ENCODE results near the gene SLC1A6.
"Not testable (repeated sequence)": the region's sequence is repeated elsewhere in the genome, so short reads cannot be mapped to it uniquely, and the experiment has no call there.

SLC1A6 gene

DNA sequence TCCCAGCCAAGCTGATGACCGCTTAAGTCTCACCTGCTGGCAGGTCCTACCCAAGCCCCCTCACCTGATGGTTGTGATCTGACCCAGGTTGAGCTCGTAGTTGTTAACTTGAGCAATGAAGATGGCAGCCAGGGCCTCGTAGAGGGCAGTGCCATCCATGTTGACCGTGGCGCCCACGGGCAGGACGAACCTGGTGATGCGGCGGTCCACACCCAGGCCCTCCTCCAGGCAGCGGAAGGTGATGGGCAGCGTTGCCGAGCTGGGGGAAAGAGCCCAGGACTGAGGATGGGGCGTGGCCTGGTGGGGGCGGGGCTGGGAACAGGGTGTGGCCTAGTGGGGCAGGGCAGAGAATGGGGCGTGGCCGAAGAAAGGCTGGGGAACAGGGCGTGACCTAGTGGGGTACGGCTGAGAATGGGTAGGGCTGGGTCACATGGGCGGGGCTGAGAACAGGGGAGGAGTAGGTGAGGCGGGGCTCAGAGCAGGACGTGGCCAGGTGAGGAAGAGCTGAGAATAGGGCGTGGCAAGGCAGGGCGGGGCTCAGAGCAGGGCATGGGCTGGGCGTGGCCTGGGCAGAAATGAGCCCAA, 25.5 kb downstream of the SLC1A6 start:
- DNase-seq: no peak

DNA sequence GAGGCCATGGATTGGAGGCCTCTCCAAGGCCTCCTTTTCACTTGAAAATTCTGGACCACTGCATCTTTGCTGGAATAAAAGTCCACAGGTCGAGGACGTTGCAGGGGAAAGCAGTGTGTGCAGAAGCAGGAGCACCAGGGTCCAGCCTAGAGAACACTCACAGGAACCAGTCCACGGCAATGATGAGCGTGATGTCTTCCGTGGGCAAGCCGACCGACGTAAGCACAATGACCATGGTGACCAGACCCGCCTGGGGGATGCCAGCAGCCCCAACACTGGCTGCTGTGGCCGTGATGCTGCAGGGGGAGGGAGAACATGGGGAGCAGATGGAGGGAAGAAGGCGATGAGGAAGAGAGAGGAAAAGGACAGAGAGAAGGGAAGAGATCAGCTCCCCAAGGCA, 26.9 kb downstream of the SLC1A6 start:
- DNase-seq: no peak

- DNase-seq: no peak
Observed at GRCh38 chr19:14950421-14950820, 29.2 kb downstream of the SLC1A6 start.

- no peak for DNase-seq
Observed at GRCh38 chr19:14949876-14950275, 29.8 kb downstream of the SLC1A6 start.

GRCh38 chr19:14949413-14949812, 30.3 kb downstream of the SLC1A6 start:
- not testable (repeated sequence) for DNase-seq

DNA sequence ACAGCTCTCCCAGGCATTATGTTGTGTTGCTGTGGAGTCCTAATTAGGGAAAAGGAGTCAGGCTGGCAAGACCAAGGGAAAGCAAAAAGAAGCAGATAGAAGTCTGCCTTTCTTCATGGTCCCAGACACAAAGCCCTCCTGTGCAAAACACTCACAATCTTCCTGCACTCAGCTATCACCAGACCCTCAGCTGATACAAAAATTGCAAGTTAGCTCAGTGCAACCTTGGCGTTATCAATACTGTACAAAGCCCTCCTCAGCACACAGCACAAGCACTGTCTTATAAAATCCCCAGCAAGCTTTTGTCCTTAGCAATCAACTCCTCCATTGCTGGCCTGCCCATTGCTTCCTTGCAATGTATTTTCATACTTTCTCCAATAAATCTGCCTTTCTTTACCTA, 35.2 kb downstream of the SLC1A6 start:
- no peak for DNase-seq

DNA sequence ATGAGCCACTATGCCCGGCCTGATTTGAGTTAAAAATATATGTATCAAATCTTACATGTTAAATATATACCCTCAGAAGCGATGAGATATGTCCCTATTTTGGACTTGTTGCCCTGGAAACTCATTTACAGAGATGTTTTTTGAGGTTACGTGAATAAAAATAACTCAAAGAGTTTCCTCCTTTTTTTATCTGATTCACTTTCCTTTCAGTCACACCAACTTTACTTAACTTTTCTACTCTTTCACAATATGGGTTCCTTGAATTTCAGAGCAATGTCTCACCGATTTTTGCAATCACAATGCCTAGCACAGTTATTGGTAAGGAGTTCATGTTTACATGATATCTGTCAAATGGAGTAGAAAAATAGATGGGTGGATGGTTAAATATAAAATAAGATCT, 36.1 kb downstream of the SLC1A6 start:
- DNase-seq: no peak

DNA sequence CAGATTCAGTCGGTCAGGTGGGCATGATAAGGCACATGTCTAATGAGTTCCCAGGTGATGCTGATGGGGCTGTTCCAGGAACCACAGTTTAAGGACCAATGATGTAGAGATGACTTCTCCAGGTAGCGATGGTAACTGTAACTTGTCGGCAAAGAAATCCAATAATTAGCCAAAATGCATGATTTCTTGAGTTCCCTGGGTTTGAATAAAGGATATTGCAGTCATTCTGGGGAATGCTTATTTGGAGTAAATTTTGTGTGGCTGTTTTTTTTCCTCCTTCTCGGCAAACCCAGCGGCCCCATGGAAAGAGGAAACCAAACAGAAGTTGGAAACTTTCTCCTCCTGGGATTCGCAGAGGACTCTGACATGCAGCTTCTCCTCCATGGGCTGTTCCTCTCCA, 38.5 kb downstream of the SLC1A6 start, which contains the start of gene OR7C2:
Gene OR7C2 (plus strand): TSS at position 301 of the 400 bp plus-strand sequence. CDS start 0 bp downstream, at position 301.
- DNase-seq: no peak

DNA sequence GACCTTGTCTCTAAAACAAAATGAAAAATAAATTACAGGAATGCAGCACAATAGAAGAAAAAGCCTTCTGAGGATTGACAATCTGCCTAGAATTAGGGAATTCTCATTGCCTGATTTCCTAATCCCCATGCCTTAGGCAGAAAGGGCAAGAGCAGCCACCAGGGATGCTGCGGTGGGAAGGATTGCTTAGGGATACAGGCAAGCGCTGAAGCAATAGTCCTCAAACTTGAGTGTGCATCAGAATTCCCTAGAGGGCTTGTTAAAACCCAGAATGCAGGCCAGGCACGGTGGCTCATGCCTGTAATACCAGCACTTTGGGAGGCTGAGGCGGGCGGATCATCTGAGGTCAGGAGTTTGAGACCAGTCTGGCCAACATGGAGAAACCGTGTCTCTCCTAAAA, 39.4 kb downstream of the SLC1A6 start:
- DNase-seq: no peak

GRCh38 chr19:14933506-14933905, 46.2 kb downstream of the SLC1A6 start:
- DNase-seq: no peak

GRCh38 chr19:14916848-14917247, 62.8 kb downstream of the SLC1A6 start:
- DNase-seq: no peak

DNA sequence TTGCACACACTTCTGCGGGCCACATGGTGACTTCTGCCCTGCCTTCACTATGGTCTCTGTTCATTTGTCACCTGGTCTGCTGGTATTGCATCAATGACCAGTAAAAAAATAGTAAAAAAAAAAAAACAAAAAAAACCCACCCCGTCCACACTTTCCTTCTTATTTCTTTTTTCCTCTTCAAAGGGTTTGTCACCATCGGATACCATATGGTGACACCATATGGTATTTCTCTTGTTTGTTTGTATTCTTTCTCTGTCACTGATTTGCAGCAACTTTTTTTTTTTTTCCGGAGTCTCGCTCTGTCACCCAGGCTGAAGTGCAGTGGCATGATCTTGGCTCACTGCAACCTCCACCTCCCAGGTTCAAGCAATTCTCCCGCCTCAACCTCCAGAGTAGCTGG, 64.5 kb downstream of the SLC1A6 start:
- DNase-seq: no peak

- no peak for DNase-seq
Observed at GRCh38 chr19:14906711-14907110, 73.0 kb downstream of the SLC1A6 start.

DNA sequence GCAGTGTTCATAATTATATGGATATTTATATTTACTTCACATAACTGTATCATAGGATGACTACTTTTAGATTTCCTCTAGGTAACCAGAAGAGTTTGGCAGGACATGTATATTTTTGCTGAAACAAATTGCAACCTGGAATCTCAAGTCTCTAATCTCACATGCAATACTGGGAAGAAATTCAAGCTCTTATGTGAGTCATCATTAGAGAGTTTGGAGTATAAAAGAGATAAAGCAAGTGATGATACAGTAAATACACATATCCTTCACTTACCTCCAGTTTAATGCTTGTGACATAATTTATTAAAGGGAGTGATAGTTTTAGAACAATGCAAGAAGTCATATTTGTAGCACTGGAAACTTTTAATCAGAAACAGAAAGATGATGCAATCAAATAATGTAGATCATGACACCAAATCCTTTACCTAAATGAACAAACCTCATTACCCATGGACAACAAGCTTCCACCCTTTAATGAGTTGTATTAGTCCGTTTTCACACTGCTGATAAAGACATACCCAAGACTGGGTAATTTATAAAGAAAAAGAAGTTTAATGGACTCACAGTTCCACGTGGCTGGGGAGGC, 77.9 kb downstream of the SLC1A6 start:
- no peak for DNase-seq

Measured in NCI-H187 treated with DMSO at 0.1 percent for 48 hours (cell line).